GM21619 (cell line): ENCODE results near the gene DARS2.
A peak's percentile ranks its signal among the peaks of the same experiment; 100 is the strongest.
"Not testable (repeated sequence)": the region's sequence is repeated elsewhere in the genome, so short reads cannot be mapped to it uniquely, and the experiment has no call there.

Source experiments
- ATAC-seq: cut with Tn5 transposase; IDR thresholded peaks from one replicate; pipeline ENCODE4 v1.9.1; 2021; ENCODE audit not compliant: unreplicated experiment

The DARS2 gene

GRCh38 chr1:173861731-173862145, 37.3 kb downstream of the DARS2 start:
- ATAC-seq, result no peak

- ATAC-seq, result not testable (repeated sequence)
Observed at GRCh38 chr1:173862146-173862768, 37.8 kb downstream of the DARS2 start.

DNA sequence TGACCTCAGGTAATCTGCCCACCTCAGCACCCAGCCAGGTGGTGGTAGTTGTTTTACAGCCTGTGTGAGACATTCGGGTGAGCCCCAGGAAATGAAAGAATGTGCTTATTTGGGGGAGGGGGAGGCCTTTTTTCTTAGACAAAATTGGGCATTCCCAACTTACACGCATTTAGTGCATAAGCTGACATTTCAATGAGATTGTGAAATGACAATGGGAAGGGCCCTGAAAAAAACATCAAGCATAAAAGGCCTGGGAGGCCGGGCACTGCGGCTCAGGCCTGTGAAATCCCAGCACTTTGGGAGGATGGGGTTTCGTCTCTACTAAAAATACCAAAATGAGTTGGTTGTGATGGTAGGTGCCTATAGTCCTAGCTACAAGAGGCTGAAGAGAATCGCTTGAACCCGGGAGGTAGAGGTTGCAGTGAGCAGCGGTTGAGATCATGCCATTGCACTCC, 38.3 kb downstream of the DARS2 start:
- ATAC-seq, result no peak

- ATAC-seq, result no peak
Observed at GRCh38 chr1:173863224-173864161, 39.0 kb downstream of the DARS2 start.

DNA sequence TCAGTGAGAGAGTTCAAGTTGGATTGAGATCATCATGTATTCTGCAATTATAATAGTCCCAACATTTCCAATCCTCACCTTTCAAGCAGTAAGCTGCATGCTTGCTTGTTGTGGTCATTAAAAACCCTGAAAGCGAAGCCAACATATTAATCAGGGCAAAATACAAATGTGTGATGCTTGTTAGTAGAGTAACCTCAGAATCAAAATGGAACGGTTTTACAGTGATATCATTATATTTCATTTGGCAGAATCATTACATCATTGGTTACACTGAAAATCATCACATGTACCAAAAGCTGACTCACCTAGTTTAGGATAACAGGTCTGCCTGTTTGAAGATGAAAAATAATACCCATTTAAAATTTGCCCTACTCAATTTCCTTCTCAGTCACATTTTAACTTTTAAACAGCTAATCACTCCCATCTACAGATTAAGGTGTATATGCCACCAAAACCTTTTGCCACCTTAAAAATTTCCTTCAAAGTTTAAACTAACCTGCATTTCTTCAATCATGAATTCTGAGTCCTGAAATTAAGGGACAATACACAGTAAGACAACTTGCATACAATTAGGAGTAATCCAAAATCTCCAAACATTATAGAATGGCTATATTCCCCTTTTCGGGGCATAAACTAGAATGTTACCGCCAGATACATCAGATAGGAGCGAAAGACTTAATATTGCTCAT, 39.9 kb downstream of the DARS2 start:
- no peak for ATAC-seq

DNA sequence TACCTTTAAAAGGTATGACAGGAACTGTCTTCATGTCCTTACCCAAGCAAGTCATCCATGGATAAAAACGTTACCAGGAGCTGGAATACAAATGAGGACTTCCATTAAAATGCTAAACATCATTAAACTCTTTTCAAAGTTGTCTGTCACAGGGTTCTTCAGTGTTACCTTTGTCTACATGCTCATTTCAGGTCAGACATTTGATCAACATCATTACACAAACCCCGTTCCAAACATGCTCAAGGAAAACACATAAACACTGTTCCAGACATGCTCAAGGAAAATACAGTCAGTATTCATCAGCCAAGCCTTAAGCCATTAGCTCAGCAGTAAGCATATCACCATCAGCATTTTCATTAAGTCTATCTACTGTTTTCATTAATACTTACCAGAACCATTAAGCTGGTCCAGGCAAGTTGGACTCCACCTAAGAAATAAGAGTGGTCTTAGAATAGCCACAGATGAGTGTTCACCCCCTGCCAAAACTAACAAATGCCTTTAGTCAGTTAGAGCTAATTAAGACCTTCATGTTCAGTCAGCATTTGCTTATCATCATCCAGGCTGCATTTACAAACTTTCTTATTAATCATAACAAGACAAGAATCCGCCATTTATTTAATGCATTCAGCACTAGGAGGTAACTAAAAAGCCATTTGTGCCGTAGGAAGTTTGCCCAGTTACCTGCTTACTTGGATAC, 41.1 kb downstream of the DARS2 start:
- ATAC-seq, result no peak

DNA sequence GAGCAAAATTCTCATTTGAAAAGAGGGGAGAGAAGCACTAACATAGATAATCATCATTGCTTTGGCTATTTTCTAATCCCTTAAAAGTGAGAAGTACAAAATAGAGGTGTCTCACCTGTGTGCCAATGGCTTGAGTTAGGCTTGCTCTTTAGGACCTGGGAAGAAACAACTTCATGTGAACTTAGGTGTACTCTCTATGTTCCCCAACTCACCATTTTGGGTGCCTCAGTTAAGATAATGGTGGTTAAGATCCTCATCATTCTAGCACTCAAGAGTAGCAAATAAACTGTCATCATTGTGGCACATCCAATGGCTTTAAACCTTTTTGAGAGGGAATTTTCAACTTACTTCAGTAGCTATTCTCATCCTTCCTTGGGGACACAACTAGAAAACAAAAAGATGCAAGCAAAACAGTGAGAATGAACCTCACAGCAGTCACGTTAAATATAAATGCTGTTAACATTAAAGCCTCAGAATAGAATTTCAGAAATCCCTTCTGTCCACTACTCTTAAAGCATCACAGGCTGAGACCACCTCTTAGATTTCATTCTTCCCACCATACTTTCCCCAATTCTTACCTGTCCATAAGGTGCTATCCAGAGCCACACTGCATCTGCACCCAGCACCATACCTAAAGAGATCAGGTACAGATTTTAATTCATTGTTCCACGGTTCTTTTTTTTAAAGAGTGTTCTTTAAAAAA, 42.1 kb downstream of the DARS2 start:
- ATAC-seq, result no peak

DNA sequence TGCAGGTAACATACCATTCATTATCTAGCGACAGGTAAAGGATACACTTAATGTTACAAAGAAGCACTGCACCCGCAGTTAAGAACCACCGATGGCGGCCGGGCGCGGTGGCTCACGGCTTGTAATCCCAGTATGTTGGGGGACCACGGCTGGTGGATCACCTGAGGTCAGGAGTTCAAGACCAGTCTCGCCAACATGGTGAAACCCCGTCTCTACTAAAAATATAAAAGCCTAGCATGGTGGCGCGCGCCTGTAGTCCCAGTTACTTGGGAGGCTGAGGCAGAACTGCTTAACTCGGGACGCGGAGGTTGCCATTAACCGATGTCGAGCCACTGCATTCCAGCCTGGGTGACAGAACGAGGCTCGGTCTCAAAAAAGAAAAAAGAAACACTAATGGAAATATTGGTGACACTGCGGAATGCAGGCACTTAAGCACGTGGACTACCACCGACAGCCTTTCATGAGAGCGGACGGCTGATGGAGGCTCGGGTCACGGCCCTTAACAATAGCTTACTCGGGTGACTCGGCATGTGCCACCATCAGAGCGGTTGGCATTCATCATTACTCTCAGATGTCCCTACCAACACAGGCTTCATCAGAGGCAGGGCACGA, 42.8 kb downstream of the DARS2 start:
- no peak for ATAC-seq

DNA sequence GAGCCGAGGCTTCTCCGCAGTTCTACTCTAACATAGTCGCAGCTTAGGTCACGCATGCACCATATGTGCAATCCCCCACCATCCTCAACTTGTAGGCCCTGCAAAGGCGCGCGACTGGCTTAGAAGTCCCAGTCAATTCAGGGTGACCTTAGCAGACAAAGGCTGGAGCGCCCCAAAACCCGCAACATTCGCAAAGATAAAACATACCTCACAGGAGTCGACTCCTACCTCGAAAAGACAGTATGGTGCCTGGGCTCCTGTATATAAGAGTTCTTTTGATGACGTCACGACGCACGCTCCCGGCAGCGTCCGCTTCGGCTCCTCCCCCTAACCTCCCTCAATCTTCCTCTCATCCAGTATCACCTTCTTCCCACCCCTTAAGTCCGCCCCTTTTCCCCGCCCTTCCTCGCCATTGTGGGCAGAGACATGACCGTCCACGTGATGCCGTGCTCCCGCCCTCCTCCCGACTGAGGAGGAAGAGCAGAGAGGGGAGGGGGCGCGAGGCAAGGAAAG, 43.3 kb downstream of the DARS2 start, which contains the start of gene GAS5:
Gene GAS5 (minus strand): TSS at position 237 of the 513 bp plus-strand sequence.
- peak; percentile 69 for ATAC-seq

DNA sequence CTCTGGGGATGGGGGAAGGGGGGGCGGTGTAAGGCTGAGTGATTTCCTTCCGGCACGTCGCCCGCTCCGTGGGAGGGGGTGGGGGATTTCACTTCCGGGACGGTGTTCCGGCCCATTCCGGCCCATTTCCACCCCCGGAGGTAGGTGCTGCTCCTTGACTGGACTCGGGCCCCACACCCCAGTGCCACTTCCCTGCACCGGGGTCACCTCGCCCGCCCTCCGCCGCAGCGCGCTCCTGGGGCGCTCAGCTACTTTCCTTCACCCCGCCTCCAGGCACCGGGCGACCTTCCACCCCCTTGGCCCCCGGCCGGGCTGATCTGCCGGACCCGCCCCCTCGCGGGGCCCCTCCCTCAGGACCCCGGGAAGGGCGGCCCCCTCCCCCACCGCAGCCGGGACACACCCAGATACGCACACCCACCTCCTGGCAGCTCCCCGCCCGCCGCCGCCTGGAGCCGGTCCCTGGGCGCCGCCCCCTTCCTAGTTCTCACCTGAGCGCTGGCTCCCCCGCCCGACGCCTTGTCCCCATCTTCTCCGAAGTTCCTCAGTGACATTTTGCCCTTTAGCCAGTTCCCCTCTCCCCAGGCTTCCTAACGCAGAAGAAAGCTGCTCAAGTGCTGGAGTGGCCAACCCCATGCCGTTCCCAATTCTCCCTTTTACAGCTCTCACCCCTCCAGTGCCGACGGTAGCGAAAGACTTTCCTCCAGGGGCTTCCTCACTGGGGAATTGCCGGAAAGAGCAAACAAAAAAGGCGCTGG, 44.0 kb downstream of the DARS2 start, which contains the start of gene ZBTB37:
Gene ZBTB37 (plus strand): TSS at position 115 of the 755 bp plus-strand sequence. CDS start 1,846 bp downstream, outside the sequence.
- peak; percentile 53 for ATAC-seq

GRCh38 chr1:173869021-173869359, 44.5 kb downstream of the DARS2 start:
- no peak for ATAC-seq

DNA sequence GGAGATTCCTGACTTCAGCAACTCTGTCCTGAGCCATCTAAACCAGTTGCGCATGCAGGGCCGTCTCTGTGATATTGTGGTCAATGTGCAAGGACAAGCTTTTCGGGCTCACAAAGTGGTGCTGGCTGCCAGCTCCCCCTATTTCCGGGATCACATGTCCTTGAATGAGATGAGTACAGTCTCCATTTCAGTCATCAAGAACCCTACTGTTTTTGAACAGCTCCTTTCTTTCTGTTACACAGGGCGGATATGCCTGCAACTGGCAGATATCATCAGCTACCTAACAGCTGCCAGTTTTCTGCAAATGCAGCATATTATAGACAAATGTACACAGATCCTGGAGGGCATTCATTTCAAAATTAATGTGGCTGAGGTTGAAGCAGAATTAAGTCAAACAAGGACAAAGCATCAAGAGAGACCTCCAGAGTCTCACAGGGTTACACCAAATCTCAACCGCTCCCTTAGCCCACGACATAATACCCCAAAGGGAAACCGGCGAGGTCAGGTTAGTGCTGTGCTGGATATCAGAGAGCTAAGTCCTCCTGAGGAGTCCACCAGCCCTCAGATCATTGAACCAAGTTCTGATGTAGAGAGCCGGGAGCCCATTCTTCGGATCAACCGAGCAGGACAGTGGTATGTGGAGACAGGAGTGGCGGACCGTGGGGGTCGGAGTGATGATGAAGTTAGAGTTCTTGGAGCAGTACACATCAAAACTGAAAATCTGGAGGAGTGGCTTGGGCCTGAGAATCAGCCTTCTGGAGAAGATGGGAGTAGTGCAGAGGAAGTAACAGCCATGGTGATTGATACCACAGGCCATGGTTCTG, 46.0 kb downstream of the DARS2 start:
- peak; percentile 23 for ATAC-seq

GRCh38 chr1:173871091-173871490, 46.6 kb downstream of the DARS2 start:
- ATAC-seq, result no peak

DNA sequence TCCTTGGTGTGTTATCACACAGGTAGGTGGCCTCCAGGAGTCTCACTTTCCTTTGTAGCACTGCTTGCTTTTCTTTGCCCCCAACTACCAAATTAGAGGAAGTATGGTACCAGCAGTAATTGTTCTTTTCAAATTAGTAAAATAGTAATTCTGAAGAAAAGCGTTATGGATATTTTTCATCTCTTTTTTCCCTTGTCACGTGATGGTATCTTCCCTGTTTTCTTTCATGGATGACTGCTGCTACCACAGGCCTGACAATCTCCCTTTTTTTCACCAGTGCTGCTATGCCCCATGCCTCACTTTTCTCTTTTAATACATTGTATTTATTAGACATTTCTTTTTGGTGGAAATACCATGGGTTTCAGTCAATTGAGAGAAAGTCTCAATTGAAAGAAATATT, 47.0 kb downstream of the DARS2 start:
- ATAC-seq, result no peak

- no peak for ATAC-seq
Observed at GRCh38 chr1:173876732-173877131, 52.3 kb downstream of the DARS2 start.

DNA sequence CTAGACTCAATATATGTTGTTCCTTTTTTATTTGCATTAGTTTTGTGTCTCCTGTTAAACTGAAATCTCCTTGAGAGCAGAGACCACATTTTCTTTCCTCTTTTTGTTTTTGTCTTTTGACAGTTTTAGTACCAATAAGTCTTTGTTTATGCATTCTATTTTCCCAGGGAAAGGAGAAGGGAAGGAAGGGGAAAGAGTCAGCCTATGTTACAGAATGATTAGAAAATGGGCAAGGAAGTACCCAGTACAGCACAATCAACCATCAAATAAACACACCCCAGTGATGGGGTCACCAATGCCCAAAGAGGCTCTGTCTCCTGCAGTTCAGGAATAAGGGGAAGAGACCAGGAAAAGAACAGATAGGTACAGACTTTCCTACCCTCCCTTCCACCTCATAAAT, 53.8 kb downstream of the DARS2 start:
- ATAC-seq, result no peak

DNA sequence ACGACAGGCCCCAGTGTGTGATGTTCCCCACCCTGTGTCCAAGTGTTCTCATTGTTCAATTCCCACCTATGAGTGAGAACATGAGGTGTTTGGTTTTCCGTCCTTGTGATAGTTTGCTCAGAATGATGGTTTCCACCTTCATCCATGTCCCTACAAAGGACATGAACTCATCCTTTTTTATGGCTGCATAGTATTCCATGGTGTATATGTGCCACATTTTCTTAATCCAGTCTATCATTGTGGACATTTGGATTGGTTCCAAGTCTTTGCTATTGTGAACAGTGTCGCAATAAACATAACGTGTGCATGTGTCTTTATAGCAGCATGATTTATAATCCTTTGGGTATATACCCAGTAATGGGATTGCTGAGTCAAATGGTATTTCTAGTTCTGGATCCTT, 56.6 kb downstream of the DARS2 start:
- not testable (repeated sequence) for ATAC-seq

- no peak for ATAC-seq
Observed at GRCh38 chr1:173884701-173885100, 60.2 kb downstream of the DARS2 start.
